GM12891 (cell line): ENCODE results near the gene PSMD14.

Source experiments
- POLR2A ChIP-seq: IDR thresholded peaks from 2 replicates; pipeline ENCODE4 v1.6.1; 2011; ENCODE audit warnings: low read depth, low read length, control low read depth
- POLR2AphosphoS5 ChIP-seq: IDR thresholded peaks from 2 replicates; pipeline ENCODE4 v1.6.1; 2011; ENCODE audit warnings: low read depth, low read length, control low read depth
- POU2F2 ChIP-seq: IDR thresholded peaks from 2 replicates; pipeline ENCODE4 v1.6.1; 2011; ENCODE audit warnings: low read depth, mild to moderate bottlenecking, control low read depth, low read length, moderate library complexity
- SPI1 ChIP-seq: IDR thresholded peaks from 2 replicates; pipeline ENCODE4 v1.6.1; 2011; ENCODE audit warnings: low read depth, low read length, control low read depth
- TAF1 ChIP-seq: IDR thresholded peaks from 2 replicates; pipeline ENCODE4 v1.6.1; 2011; ENCODE audit warnings: low read depth, low read length, control low read depth

GRCh38 chr2:161369311-161369710, 61.1 kb downstream of the PSMD14 start:
- no peak for TF ChIP-seq TAF1
- no peak for TF ChIP-seq POLR2A
- TF ChIP-seq POLR2AphosphoS5, result no peak
- TF ChIP-seq SPI1, result no peak
- no peak for TF ChIP-seq POU2F2
